AG04450 (cell line): ENCODE results near the gene ATG14. TPM values are rescaled to one million over a fixed set of nuclear protein-coding genes. Genes with fewer than 3 reads are reported as not detected.
A peak's percentile ranks its signal among the peaks of the same experiment; 100 is the strongest.

ENCODE experiments used
- CTCF ChIA-PET: fragments of 300-600, 350-600 bp; formaldehyde crosslinking; extraction: SDS; loops from one replicate; lab custom pipeline; 2022; ENCODE audit warnings: antibody characterized with exemption, inconsistent platforms; lab: Charles Lee
- POLR2A ChIA-PET: fragments of 350-600 bp; formaldehyde crosslinking; extraction: SDS; loops from one replicate; lab custom pipeline; 2021; ENCODE audit warnings: antibody characterized with exemption, inconsistent platforms; lab: Yijun Ruan, JAX
- DNase-seq: peaks from one replicate; pipeline ENCODE4 v3.0.0-alpha.2; 2011; ENCODE audit warnings: low read depth, low spot score
- H3K27ac ChIP-seq: one replicate; pipeline ENCODE4 v1.5.1; 2012; ENCODE audit warnings: low read depth, low read length, control low read depth
- H3K27me3 ChIP-seq: one replicate; pipeline ENCODE4 v1.6.0; 2012; ENCODE audit warnings: low read length; ENCODE audit not compliant: control insufficient read depth, insufficient read depth
- H3K4me3 ChIP-seq: 2 replicates; pipeline ENCODE4 v1.5.1; 2011; ENCODE audit warnings: mild to moderate bottlenecking, low read depth, low read length, control low read depth
- H3K9me3 ChIP-seq: 2 replicates; pipeline ENCODE4 v1.5.1; 2012; ENCODE audit warnings: low read length; ENCODE audit not compliant: control insufficient read depth, insufficient read depth
- CTCF ChIP-seq: IDR thresholded peaks from 2 replicates; pipeline ENCODE4 v1.5.1; 2011; ENCODE audit warnings: low read depth, low read length, control low read depth, inconsistent platforms
- polyA plus RNA-seq: library from polyadenylated mRNA; depleted of rRNA; stranded (reverse); fragments of >200 nt; gene quantifications from 2 replicates; pipeline ENCODE4 v1.2.3, GENCODE V29; 2011

Gene ATG14
- polyA plus RNA-seq, 1 experiment = 14.9 TPM

GRCh38 chr14:55450124-55450523, 38.5 kb upstream of the ATG14 start:
- Histone ChIP-seq H3K27ac (no peak overlapping the region), H3K4me3 (no peak overlapping the region), H3K9me3 (no peaks in the 10 kb centered on the region), H3K27me3 (no peaks in the 10 kb centered on the region)
- CTCF ChIA-PET = interaction anchor here (1.2 kb wide), 1 partner anchor 1037 kb away, joined by 3 read pairs; no protein-coding TSS in a partner anchor
- no peak for DNase-seq
- POLR2A ChIA-PET = no interaction called here
- no peak for TF ChIP-seq CTCF

GRCh38 chr14:55449116-55449515, 37.5 kb upstream of the ATG14 start:
- CTCF ChIA-PET = interaction anchor here (0.6 kb wide), 1 partner anchor 20 kb away, joined by 3 read pairs; no protein-coding TSS in a partner anchor
- Histone ChIP-seq H3K27me3 (no peaks in the 10 kb centered on the region), H3K9me3 (no peaks in the 10 kb centered on the region), H3K4me3 (no peak overlapping the region), H3K27ac (no peak overlapping the region)
- POLR2A ChIA-PET = no interaction called here
- no peak for DNase-seq
- TF ChIP-seq CTCF = no peak

GRCh38 chr14:55448141-55448614, 36.5 kb upstream of the ATG14 start:
- Histone ChIP-seq H3K27me3 (no peaks in the 10 kb centered on the region), H3K27ac (peak overlapping the region; percentile 78), H3K4me3 (no peak overlapping the region), H3K9me3 (no peaks in the 10 kb centered on the region)
- no peak for TF ChIP-seq CTCF
- CTCF ChIA-PET = interaction anchor here (2.8 to 3.1 kb wide), 4 partner anchors 13 to 1039 kb away, joined by 9 to 68 read pairs (median 22); no protein-coding TSS in a partner anchor
- peak; percentile 89 for DNase-seq
- POLR2A ChIA-PET = no interaction called here

GRCh38 chr14:55446833-55447232, 35.2 kb upstream of the ATG14 start:
- Histone ChIP-seq H3K4me3 (no peak overlapping the region), H3K27ac (peak overlapping the region; percentile 55), H3K9me3 (no peaks in the 10 kb centered on the region), H3K27me3 (no peaks in the 10 kb centered on the region)
- ChIA-PET CTCF (interaction anchor here (0.6 to 3.2 kb wide), 105 partner anchors 7 to 1044 kb away, joined by 3 to 68 read pairs (median 6); partner anchors contain the start of genes DLGAP5 and KTN1), POLR2A (no interaction called here)
- peak; percentile 73 for DNase-seq
- no peak for TF ChIP-seq CTCF

GRCh38 chr14:55446127-55446736, 34.6 kb upstream of the ATG14 start:
- POLR2A ChIA-PET = no interaction called here
- Histone ChIP-seq H3K9me3 (no peaks in the 10 kb centered on the region), H3K27ac (peak overlapping the region; percentile 55), H3K4me3 (no peak overlapping the region), H3K27me3 (no peaks in the 10 kb centered on the region)
- peak; percentile 80 for TF ChIP-seq CTCF
- CTCF ChIA-PET = interaction anchor here (0.5 to 3.2 kb wide), 115 partner anchors 8 to 1045 kb away, joined by 3 to 68 read pairs (median 5); partner anchors contain the start of genes DLGAP5, KTN1 and PELI2
- DNase-seq = peak; percentile 42
